ENCODE measurements around the gene MORF4L2. TPM values are rescaled to one million over a fixed set of nuclear protein-coding genes. Genes with fewer than 3 reads are reported as not detected.

Gene MORF4L2
- total and polyA plus RNA-seq, 2 donors (not counting 3 experiments of a cell fraction or from before 2014, with no cell fraction given), result 331 to 414 TPM

GRCh38 chrX:103651151-103651773 lies 35.2 kb downstream of the MORF4L2 start:
- H3K36me3 ChIP-seq (ENCODE audit: control insufficient read depth in 2 of 2, extremely low read depth in 1 of 2, insufficient read depth in 2 of 2, low read length in 2 of 2), result no peaks in the 10 kb centered on the region
- H3K27me3 ChIP-seq (ENCODE audit: control insufficient read depth in 2 of 2, insufficient read depth in 2 of 2, low read length in 2 of 2), result no peaks in the 10 kb centered on the region
- POLR2A ChIA-PET, result no interaction called here
- no peak for TF ChIP-seq FOS (IDR thresholded peaks at IDR 0.05; ENCODE audit: borderline replicate concordance, insufficient read depth, low read length)
- H3K4me2 ChIP-seq (ENCODE audit: insufficient read depth, low read length), result no peak overlapping the region
- no peak for FAIRE-seq
- intact Hi-C loops (cut with micrococcal nuclease) (no loop called here), dilution Hi-C loops (cut with MboI; ENCODE audit: extremely low pct_ligation_motif_present, low sequenced_read_pairs) (no loop called here)
- H3K9me3 ChIP-seq (replicated peaks; ENCODE audit: control insufficient read depth, insufficient read depth, low read length), result no peaks in the 10 kb centered on the region
- no peaks in the 10 kb centered on the region for H3K79me2 ChIP-seq (ENCODE audit: control insufficient read depth, insufficient read depth, low read length)
- no peak overlapping the region for H2AFZ ChIP-seq (ENCODE audit: low read depth, low read length)
- no peak overlapping the region for H3K27ac ChIP-seq (ENCODE audit: insufficient read depth, low read depth, low read length)
- DNase-seq (ENCODE audit: low read depth, low spot score), result no peak
- H3K9me1 ChIP-seq (replicated peaks; ENCODE audit: control insufficient read depth, extremely low read depth, insufficient read depth, low read length), result no peaks in the 10 kb centered on the region
- no peak overlapping the region for H3K4me3 ChIP-seq (replicated peaks in 1 of 3; ENCODE audit: insufficient read depth in 1 of 3, low read depth in 1 of 3, low read length in 3 of 3)
- CTCF ChIA-PET, result no interaction called here
- peaks cover 4% of the 10 kb centered on the region for H3K4me1 ChIP-seq (ENCODE audit: control insufficient read depth, extremely low read depth, insufficient read depth, low read length)
- no peak overlapping the region for H3K9ac ChIP-seq (replicated peaks; ENCODE audit: extremely low read depth, insufficient read depth, low read length)
- no peaks in the 10 kb centered on the region for H4K20me1 ChIP-seq (replicated peaks; ENCODE audit: control insufficient read depth, extremely low read depth, insufficient read depth, low read length)
- no TSS peak for BruUV-seq (replicated peaks)

- no peak overlapping the region for H3K4me3 ChIP-seq (replicated peaks in 1 of 3; ENCODE audit: insufficient read depth in 1 of 3, low read depth in 1 of 3, low read length in 3 of 3)
- no peak overlapping the region for H3K27ac ChIP-seq (ENCODE audit: insufficient read depth, low read depth, low read length)
- TF ChIP-seq FOS (IDR thresholded peaks at IDR 0.05; ENCODE audit: borderline replicate concordance, insufficient read depth, low read length), result no peak
- no TSS peak for BruUV-seq (replicated peaks)
- no peaks in the 10 kb centered on the region for H3K27me3 ChIP-seq (ENCODE audit: control insufficient read depth in 2 of 2, insufficient read depth in 2 of 2, low read length in 2 of 2)
- POLR2A ChIA-PET, result no interaction called here
- H3K9me3 ChIP-seq (replicated peaks; ENCODE audit: control insufficient read depth, insufficient read depth, low read length), result no peaks in the 10 kb centered on the region
- no peak for DNase-seq (ENCODE audit: low read depth, low spot score)
- CTCF ChIA-PET, result no interaction called here
- no peak overlapping the region for H2AFZ ChIP-seq (ENCODE audit: low read depth, low read length)
- no peaks in the 10 kb centered on the region for H3K36me3 ChIP-seq (ENCODE audit: control insufficient read depth in 2 of 2, extremely low read depth in 1 of 2, insufficient read depth in 2 of 2, low read length in 2 of 2)
- no peak overlapping the region for H3K9ac ChIP-seq (replicated peaks; ENCODE audit: extremely low read depth, insufficient read depth, low read length)
- intact Hi-C loops (cut with micrococcal nuclease) (no loop called here), dilution Hi-C loops (cut with MboI; ENCODE audit: extremely low pct_ligation_motif_present, low sequenced_read_pairs) (no loop called here)
- no peaks in the 10 kb centered on the region for H3K9me1 ChIP-seq (replicated peaks; ENCODE audit: control insufficient read depth, extremely low read depth, insufficient read depth, low read length)
- H4K20me1 ChIP-seq (replicated peaks; ENCODE audit: control insufficient read depth, extremely low read depth, insufficient read depth, low read length), result no peaks in the 10 kb centered on the region
- H3K4me2 ChIP-seq (ENCODE audit: insufficient read depth, low read length), result no peak overlapping the region
- no peaks in the 10 kb centered on the region for H3K79me2 ChIP-seq (ENCODE audit: control insufficient read depth, insufficient read depth, low read length)
- no peak for FAIRE-seq
- H3K4me1 ChIP-seq (ENCODE audit: control insufficient read depth, extremely low read depth, insufficient read depth, low read length), result no peaks in the 10 kb centered on the region
Observed at GRCh38 chrX:103647630-103648029, 38.9 kb downstream of the MORF4L2 start.

Measured in endothelial cell of umbilical vein (primary cell).